Dermis blood vessel endothelial cell (primary cell): ENCODE measurements around the gene SULT1A2. TPM values are rescaled to one million over a fixed set of nuclear protein-coding genes. Genes with fewer than 3 reads are reported as not detected.
"Not testable (repeated sequence)": the region's sequence is repeated elsewhere in the genome, so short reads cannot be mapped to it uniquely, and the experiment has no call there.

Experiments used
- DNase-seq: peaks from one replicate; pipeline ENCODE4 v3.0.0; 2010
- total RNA-seq: library from RNA; depleted of rRNA; stranded (reverse); fragments of >200 nt; gene quantifications from 2 replicates; pipeline ENCODE4 v1.2.3, GENCODE V29; 2014

The SULT1A2 gene
- total RNA-seq, 1 donor from 2014 or later = not detected

- no peak for DNase-seq
Measured at GRCh38 chr16:28554634-28555423, 42.0 kb downstream of the SULT1A2 start.

GRCh38 chr16:28553776-28554633 lies 42.8 kb downstream of the SULT1A2 start, which contains the start of gene SGF29:
Gene SGF29, plus strand, starts transcription at chr16:28553920. Its CDS starts 27,150 bp downstream, at chr16:28581070.
- peak; percentile 94 for DNase-seq

GRCh38 chr16:28549301-28549899 lies 47.5 kb downstream of the SULT1A2 start:
- DNase-seq = peak; percentile 69

GRCh38 chr16:28548306-28548802 lies 48.5 kb downstream of the SULT1A2 start:
- no peak for DNase-seq

GRCh38 chr16:28546626-28547025 lies 50.2 kb downstream of the SULT1A2 start:
- DNase-seq = no peak

- DNase-seq = not testable (repeated sequence)
Measured at GRCh38 chr16:28545964-28546363, 50.9 kb downstream of the SULT1A2 start.

- DNase-seq = no peak
Measured at GRCh38 chr16:28544998-28545397, 51.9 kb downstream of the SULT1A2 start.

- DNase-seq = no peak
Measured at GRCh38 chr16:28543072-28543471, 53.8 kb downstream of the SULT1A2 start.

- DNase-seq = no peak
Measured at GRCh38 chr16:28542646-28543045, 54.2 kb downstream of the SULT1A2 start.

Other genes with a start within 250 kb of the SULT1A2 start
- not detected in 2 replicates for gene NPIPB6, start 233.5 kb downstream of the SULT1A2 start, total RNA-seq
- 183 and 187 TPM in 2 replicates for gene EIF3CL, start 193.2 kb downstream of the SULT1A2 start, total RNA-seq
- gene NPIPB7, start 124.7 kb downstream of the SULT1A2 start, total RNA-seq = not detected in 2 replicates
- gene CLN3, start 105.0 kb downstream of the SULT1A2 start, total RNA-seq = 20.1 and 29.2 TPM in 2 replicates
- under 0.01 and 0.05 TPM in 2 replicates for gene APOBR, start 102.4 kb downstream of the SULT1A2 start, total RNA-seq
- not detected in 2 replicates for gene IL27, start 90.2 kb downstream of the SULT1A2 start, total RNA-seq
- 3.8 and 4.9 TPM in 2 replicates for gene NUPR1, start 58.1 kb downstream of the SULT1A2 start, total RNA-seq
- gene SGF29, start 43.1 kb downstream of the SULT1A2 start, total RNA-seq = 8.7 and 10.0 TPM in 2 replicates
- 1.2 and 4.4 TPM in 2 replicates for gene SULT1A1, start 13.0 kb upstream of the SULT1A2 start, total RNA-seq
- 0.17 TPM in 1 of 2 replicates, not detected in the other for gene NPIPB8, start 41.0 kb upstream of the SULT1A2 start, total RNA-seq
- 147 and 213 TPM in 2 replicates for gene EIF3C, start 114.4 kb upstream of the SULT1A2 start, total RNA-seq
- gene NPIPB9, start 154.7 kb upstream of the SULT1A2 start, total RNA-seq = 1.9 and 4.9 TPM in 2 replicates
- 33.5 and 74.3 TPM in 2 replicates for gene ATXN2L, start 225.9 kb upstream of the SULT1A2 start, total RNA-seq
- 127 and 181 TPM in 2 replicates for gene TUFM, start 249.3 kb upstream of the SULT1A2 start, total RNA-seq